ENCODE results near the gene PCDHB16.

The PCDHB16 gene

DNA sequence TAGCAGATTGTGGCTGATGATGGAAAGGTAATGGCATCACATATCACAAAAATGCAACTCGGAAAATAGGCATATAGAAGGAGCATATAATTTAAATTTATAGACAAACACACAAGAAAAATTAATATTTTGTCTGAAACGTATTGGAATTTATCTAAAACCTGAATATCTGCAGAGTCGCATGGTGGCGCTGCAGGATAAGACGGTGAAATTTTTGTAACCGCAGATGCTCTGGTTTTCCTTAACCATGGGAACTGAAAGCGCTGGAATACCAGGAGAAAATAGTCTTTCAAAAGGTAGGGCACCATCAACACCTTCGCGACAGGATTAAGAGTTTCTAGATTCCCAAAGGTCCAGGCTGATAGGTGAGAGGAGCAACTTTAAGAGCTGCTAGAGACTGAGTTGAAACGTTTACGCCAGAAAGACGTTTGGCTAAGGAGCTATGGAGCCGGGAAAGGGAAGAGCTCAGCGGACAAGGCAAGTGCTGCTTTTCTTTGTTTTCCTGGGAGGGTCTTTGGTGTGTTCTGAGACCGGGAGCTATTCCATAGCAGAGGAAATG lies 52.0 kb downstream of the PCDHB16 start:
- no peak for DNase-seq (ENCODE audit: low read depth)

All from activated T-cell treated with anti-CD3 and anti-CD28 coated beads for 1 hour (primary cell).